HuH-7.5 (cell line): ENCODE results near the gene SUFU.
A peak's percentile ranks its signal among the peaks of the same experiment; 100 is the strongest.

Experiments used
- DNase-seq: peaks from one replicate; pipeline ENCODE4 v3.0.0; 2011; ENCODE audit warnings: low spot score

Gene SUFU

DNA sequence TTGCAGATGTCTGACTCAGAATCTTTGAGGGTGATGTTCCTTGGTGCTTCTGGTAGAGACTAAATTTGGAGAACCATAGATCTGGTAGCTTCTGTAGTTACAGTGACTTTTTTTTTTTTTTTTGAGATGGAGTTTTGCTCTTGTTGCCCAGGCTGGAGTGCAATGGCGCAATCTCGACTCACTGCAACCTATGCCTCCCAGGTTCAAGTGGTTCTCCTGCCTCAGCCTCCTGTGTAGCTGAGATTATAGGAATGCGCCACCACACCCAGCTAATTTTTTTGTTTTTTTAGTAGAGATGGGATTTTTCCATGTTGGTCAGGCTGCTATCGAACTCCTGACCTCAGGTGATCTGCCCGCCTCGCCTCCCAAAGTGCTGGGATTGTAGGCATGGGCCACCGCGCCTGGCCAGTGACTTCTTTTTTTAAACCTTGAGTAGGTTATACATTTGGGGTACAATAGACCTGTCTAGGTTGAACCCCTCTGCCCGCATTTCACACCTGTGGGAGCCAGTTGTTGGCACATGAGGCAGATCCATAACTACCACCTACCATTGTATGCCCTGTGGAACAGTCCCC lies 47.0 kb downstream of the SUFU start:
- no peak for DNase-seq

GRCh38 chr10:102552533-102552932 lies 48.8 kb downstream of the SUFU start:
- DNase-seq: no peak

GRCh38 chr10:102553771-102554170 lies 50.0 kb downstream of the SUFU start:
- no peak for DNase-seq

GRCh38 chr10:102554531-102554930 lies 50.8 kb downstream of the SUFU start:
- DNase-seq: no peak

GRCh38 chr10:102555781-102556328 lies 52.1 kb downstream of the SUFU start:
- no peak for DNase-seq

DNA sequence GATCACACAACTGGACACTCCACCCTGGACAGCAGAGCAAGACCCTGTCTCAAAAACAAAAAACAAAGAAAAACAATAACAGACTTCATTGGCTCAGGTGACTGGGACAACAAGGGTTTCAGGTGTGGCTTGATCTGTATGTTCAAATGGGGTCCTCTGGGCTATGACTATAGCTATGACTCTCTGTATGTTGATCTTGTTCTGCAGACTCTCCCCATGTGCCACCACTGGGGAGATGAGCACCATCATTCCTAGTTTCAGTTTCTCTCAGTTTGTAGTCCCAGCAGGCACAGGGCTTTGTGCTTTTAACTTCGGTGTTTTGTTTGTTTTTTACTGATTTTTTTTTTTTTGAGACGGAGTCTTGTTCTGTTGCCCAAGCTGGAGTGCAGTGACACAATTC lies 53.8 kb downstream of the SUFU start:
- no peak for DNase-seq

DNA sequence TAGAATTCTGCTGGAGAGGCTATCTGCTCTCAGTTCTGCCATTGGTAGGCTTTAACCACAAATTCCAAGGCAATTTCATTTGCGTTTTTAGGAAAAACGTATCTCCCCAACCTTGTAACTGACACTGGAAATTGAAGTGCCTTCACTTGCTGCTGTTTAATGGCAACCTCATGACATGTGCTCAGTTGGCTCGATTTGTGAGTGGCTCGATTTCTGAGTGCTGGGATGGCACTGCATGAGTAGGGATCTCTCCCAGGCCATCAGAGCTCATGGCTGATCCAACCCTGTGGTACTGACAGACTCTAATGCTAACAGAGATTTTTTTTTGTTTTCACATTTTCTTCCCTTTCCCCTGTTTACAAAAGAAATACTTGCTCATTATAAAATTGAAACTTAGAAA lies 56.0 kb downstream of the SUFU start:
- no peak for DNase-seq

- DNase-seq: no peak
Observed at GRCh38 chr10:102564209-102564834, 60.5 kb downstream of the SUFU start.

- no peak for DNase-seq
Observed at GRCh38 chr10:102565793-102566192, 62.0 kb downstream of the SUFU start.

DNA sequence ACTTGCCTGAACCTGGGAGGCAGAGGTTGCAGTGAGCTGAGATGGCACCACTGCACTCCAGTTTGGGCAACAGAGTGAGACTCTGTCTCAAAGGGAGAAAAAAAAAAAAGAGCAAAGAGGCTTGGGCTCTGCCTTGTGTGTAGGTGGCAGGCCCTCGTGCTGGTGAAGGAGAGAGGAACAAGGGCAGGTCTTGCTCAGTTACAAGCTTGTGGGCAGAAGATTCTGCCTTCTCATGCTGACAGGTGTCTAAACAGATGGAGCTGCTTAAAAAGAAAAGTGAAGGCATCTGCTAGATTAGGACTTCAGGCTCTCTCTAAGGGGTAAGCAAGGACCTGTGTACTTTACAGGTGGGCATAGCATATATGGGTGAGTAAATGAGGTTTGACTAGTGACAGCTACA lies 75.0 kb downstream of the SUFU start:
- DNase-seq: no peak

- DNase-seq: no peak
Observed at GRCh38 chr10:102579328-102579727, 75.6 kb downstream of the SUFU start.

DNA sequence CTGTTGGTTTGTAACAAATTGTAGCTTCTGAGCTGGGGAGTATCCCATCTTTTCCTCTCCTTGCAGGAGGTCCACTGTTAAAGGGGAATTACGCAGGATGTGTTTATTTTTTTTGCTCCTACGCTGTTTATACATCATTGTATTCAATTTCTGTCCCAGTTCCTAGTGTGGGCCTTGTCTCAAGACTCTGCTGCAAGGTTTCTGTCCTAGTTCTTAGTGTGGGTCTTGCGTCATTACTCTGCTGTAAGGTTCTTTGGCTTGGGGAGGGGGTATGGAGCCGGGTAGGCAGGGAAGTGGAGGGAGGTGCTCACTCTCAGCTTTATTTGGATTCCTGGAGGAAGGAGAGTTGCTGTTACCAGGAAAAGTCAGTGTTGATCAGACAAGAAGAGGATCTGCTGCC lies 76.5 kb downstream of the SUFU start:
- no peak for DNase-seq

DNA sequence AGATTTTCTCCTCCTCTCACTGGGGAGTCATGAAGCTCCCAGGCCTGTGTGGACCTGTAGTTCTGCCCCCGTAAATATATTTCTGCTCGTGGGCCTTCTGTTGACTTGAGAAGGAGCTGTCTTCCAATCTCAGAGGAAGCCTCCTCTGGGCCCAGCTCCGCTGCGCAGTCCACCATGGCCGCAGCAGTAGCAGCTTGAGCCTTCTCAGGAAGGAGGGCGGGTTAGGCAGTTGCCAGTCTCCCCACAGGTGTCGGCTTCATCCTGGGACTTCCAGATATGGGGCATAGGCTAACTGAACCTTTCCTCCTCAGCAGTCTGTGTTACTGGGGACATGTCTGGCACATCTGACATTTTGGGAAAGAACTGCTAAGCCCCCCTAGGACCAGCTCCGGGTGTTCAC lies 77.6 kb downstream of the SUFU start:
- no peak for DNase-seq

DNA sequence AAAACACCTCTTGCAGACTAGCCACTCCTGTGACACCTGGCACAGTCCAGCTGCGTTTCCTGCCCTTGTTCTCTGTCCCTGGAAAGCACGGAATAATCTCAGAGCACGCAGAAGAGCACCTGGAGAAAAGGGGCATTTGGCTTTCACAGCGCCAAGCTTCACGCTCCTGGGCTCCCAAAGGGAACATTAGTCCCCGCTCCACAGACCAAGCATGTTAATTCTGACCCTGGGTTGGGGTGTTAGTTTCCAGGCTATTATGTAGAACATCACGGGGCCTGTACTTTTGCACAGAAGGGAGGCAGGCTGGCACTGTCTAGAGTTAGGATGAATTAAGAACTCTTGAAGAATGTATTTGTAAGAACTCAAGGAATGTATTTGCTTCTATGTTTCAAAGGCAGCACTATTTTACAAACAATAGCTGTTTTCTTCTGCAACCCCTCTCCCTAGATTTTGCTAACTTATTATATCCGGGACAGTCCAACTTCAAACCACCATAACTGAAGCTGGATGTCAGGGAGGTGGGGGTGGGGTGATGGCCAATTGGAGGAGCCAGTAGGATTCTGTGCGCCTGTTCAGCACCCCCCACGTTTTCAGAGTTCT lies 78.3 kb downstream of the SUFU start:
- DNase-seq: no peak

GRCh38 chr10:102583435-102584417 lies 80.0 kb downstream of the SUFU start:
- DNase-seq: peak; percentile 80

DNA sequence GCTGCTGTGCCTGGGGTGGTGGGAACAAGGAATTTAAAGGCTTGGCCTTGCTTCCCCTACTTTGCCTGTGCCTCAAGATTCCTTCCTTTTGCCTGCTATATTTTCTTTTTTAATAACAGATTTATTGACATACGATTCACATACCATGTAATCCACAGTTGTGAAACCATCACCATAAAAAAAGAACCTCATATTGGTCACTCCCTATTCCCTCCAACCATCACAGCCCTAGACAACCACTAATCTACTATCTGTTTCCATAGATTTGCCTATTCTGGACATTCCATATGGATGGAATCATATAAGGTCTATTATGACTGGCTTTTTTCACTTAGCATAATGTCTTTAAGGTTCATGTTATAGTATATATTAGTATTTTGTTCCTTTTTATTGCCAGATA lies 81.3 kb downstream of the SUFU start:
- DNase-seq: no peak

DNA sequence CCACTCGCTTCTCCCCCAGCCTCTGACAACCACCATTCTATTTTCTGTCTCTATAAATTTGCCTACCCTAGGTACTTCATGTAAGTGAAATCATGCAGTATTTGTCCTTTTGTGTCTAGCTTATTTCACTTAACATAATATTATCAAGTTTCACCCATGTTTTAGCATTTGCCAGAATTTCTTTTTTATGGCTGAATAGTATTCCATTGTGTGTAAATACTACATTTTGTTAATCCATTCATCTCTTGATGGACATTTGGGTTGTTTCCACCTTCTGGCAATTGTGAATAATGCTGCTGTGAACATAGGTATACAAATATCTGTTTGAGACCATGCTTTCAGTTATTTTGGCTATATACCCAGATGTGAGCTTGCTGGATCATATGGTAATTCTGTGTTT lies 83.1 kb downstream of the SUFU start:
- DNase-seq: no peak

- no peak for DNase-seq
Observed at GRCh38 chr10:102588875-102589274, 85.1 kb downstream of the SUFU start.

DNA sequence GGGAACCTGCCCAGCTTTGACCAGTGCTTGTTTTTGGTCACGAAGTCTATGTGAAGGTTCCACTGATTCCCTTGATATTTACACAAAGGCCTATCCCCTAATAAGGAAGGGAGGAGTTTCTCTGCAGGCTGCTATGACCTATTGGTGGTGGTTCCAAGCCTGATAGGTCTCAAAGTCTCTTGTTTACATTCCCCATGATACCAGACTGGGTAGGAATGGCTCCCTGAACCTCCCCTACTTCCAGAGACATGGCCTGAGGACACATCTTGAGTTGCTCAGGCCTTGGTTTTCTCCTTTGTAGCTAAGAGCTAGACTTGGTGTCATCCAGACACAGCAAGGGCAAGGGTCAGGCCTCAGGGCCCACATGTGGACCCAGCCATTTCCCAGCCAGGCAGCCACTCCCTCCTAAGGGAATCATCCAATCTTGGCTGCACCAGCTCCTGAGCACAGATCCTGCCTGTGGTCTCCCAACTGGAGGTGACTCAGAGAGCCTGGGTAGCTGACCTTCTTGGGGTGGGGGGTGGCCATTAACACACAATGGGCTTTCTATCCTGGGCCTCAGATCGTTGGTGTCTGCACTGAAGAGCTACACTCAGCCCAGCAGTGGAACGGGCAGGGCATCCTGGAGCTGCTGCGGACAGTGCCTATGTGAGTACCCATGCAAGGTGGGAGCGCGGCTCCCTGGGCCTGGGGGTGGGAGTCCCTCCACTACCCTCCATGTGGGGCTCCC lies 89.5 kb downstream of the SUFU start:
- no peak for DNase-seq

DNA sequence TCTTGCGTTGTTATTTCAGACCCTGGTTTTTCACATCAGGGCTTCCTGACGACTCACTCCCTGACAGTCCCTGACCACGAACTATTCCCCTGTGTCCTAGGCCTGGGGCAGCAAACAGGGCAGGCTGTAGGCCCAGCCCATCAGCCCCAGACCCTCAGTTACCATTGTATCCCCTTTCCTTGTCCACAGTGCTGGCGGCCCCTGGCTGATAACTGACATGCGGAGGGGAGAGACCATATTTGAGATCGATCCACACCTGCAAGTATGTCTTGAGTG lies 90.0 kb downstream of the SUFU start:
- no peak for DNase-seq

- no peak for DNase-seq
Observed at GRCh38 chr10:102595293-102595692, 91.5 kb downstream of the SUFU start.

- DNase-seq: no peak
Observed at GRCh38 chr10:102595897-102596296, 92.1 kb downstream of the SUFU start.
